GM21619 (cell line): ENCODE results near the gene AQP5.

Experiments used
- ATAC-seq: cut with Tn5 transposase; IDR thresholded peaks from one replicate; pipeline ENCODE4 v1.9.1; 2021; ENCODE audit not compliant: unreplicated experiment

Gene AQP5

DNA sequence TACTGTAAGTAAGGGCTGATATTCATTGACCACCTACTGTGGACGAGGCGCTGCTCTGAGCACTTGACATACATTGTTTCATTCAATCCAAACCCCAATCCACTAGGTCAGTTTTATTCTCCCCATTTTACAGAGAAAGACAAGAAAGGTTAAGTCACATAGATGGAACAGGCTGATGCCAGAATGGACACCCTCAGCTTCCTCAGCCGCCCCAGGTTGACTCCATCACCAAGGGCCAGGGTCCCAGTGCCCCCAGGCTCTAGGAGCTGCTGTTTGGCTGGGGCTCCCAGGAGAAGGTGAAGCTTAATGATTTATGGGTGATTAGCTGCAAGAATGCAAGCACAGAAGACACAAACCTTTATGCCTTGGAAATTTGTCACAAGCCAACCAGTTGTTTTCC, 11.8 kb upstream of the AQP5 start:
- no peak for ATAC-seq

DNA sequence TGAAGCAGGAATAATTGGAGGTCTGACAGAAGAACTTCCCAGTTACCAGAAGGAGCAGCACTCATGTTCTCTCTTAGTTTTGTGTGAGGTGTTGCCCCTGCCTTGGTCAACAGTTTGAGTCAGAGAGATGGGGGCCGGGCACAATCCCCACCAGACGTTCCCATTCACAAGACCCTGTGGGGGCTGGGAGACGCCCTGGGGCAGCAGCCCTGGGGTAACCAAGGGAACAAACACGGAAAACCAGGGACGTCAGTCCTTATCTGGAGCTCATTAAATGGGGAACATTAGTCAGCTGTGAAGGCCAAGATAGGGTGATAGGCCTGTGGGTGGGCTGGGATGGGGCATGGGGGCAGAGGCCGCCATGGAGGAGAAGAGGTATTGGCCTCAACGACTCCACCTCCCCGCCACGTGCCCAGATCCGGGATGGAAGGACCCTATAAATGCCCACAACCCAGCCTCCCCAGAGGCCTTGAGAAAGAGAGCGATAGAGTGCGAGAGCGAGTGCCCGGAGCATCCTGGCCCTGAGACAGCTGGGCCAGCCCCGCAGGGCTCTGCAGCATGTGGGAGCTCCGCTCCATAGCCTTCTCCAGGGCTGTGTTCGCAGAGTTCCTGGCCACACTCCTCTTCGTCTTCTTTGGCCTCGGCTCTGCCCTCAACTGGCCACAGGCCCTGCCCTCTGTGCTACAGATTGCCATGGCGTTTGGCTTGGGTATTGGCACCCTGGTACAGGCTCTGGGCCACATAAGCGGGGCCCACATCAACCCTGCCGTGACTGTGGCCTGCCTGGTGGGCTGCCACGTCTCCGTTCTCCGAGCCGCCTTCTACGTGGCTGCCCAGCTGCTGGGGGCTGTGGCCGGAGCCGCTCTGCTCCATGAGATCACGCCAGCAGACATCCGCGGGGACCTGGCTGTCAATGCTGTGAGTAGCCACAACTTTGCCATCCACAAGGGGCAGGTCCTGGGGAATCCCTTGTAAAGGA, 11.1 kb upstream of the AQP5 start, which contains the start of gene AQP2:
TSS of gene AQP2 (plus strand) at position 465 of the 979 bp plus-strand sequence. CDS start at position 559, 94 bp downstream.
- no peak for ATAC-seq

GRCh38 chr12:49951411-49952240, 10.0 kb upstream of the AQP5 start:
- ATAC-seq: no peak

- no peak for ATAC-seq
These were observed 9.1 kb upstream of the AQP5 start for GRCh38 chr12:49952391-49953055.

DNA sequence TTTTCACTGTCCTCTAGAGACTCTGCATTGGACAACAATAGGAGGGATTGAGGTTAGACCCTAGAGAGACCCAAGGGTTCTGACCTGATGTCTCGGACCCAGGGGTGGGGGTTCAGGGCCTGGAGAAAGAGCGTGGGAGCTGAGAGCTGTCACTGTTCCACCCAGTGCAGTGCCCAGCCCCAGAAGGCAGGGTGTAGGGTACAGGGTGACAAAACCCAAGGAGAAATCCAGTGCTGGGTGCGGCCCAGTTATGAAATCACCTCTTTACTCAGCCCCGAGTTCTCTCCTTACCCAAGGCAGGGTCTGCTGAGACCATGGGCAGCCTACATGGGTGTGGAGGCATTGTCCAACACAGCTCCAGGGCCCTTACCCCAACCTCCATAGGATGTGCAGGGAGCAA, 8.5 kb upstream of the AQP5 start:
- ATAC-seq: no peak

DNA sequence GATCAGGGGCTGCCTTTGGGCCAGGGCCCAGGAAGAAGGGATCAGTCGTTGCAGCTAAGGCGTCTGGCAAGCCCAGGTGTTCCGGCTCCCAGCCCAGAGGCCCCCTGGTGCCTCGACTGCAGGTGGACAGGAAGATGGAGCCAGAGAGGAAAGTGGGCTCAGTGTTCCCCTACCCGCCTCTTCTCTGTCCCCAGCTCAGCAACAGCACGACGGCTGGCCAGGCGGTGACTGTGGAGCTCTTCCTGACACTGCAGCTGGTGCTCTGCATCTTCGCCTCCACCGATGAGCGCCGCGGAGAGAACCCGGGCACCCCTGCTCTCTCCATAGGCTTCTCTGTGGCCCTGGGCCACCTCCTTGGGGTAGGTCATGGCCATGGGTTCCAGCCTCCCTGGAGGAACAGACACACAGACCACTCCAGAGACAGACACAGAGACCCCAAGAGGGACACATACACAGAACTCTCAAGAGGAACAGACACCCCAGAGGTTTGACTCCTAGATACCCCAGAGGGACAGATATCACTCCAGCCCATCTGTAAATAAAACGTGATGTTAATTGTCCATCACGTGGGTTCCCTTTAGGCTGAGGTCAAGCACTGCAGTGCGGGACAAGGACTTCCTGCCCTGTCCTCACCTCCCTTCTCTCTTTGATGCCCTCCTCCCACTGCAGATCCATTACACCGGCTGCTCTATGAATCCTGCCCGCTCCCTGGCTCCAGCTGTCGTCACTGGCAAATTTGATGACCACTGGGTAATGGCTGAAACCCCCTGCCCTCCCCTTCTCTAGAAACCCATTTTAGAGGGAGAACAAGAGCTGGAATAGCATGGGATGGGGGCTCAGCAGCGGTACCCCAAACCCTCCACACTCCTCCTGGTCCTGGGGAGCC, 7.5 kb upstream of the AQP5 start:
- no peak for ATAC-seq

- no peak for ATAC-seq
These were observed 6.5 kb upstream of the AQP5 start for GRCh38 chr12:49954863-49955830.

GRCh38 chr12:49955899-49956662, 5.6 kb upstream of the AQP5 start:
- no peak for ATAC-seq

DNA sequence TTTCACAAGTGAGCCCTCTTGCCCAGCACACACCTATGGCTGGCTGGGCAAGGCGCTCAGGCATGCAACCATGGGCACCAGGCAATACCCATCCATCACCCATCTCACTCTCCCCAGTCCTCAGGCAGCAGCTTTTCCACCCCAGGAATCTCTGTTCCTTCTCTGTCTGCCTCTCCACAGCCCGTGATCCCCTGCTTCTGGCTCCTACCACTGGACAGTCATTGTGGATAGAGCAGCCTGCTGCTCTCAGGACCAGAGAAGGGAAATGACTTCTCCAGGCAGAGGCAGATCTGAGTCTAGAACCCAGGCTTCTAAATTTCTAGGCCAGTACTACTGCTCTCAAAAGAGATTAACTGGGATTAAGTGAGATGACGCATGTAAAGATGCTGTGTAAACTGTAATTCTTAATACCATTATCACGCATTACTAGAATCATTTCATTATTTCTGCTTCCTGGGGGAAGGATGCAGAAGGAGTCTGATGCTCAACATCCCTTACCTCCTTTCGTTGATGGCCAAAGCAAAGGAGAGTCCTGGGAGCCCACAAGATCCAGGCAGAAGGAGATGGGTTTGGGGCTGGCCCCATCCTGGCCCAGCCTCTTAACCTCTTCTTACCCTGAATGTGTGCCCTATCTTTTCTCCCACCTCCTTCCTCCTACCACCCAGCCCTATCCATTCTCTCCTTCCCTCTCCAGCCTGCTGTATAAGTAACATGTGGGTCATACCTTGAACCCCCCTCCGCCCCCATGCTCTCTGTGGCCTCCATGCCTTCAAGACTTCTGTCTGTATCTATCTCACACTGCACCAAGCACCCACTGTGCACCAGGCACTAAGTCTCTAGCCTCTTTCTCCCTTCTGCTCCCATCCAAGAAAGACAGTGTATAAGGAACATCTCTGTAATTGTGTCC, 4.8 kb upstream of the AQP5 start:
- ATAC-seq: no peak

DNA sequence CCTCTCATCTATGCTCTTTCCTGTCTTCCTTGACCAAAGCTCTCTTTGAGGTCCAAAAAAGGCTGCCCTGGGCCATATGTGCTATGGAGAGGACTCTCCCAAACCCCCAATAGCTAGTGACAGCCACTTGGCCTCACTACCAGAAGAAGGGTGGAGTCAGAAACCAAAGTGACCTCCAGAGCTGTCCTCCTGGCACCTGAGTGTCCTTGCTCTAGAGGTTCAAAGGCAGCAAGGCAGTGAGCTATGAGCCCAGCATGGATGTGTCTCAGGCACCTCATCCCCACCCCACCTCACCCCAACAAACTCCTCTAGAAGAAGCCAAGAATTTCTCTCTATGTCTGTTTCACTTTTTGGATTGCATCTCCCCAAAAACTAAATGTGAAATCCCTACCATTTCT, 4.1 kb upstream of the AQP5 start:
- ATAC-seq: no peak

GRCh38 chr12:49959685-49960473, 1.8 kb upstream of the AQP5 start:
- ATAC-seq: no peak

DNA sequence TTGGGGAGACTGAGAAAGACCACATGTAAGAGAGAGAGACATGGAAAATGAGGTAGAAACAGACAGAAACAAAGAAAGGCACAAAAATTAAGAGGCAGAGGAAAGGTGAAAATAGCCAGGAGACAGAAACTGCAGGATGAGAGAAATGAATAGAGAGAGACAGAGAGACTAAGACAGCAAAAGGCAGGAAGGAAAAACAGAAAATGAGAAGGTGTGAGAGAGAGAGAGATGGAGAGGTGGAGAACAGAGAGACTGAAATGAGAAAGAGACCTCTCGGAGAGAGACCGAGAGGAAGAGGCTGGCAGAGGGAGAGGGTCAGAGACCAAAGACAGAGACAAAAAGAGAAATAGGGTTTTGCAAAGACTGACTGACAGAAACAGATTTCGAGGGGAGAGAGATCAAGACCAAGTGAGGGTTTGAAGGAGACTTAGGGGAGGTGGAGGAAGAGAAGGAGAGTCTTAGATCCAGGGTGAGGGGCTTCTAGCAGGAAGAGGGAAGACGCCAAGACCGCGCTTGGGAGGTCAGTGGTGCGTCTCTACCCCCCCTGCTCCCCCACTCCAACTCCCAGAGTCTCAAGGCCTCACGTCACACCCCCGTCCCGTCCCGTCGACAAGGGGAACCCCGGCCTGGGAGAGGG, 1.1 kb upstream of the AQP5 start:
- ATAC-seq: no peak

DNA sequence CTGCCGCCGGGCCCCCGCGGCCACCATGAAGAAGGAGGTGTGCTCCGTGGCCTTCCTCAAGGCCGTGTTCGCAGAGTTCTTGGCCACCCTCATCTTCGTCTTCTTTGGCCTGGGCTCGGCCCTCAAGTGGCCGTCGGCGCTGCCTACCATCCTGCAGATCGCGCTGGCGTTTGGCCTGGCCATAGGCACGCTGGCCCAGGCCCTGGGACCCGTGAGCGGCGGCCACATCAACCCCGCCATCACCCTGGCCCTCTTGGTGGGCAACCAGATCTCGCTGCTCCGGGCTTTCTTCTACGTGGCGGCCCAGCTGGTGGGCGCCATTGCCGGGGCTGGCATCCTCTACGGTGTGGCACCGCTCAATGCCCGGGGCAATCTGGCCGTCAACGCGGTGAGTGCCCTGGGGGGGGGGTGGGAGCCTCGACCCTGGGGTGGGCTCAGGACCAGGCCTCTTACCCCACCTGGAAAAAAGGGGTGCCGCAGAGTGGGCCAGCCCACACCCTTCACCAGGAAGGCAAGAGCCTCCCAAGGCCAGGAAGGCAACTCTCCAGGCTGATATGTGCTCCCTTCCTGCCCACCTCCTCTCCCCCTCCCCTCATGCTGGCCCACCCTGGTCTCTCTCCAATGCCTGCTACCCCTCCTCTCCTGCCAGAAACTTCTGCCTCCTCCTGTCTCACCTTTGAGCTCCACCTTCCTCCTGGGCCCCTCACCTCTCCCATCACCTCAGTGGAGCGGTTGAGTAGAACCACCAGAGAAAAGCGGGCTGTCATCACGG, 507 bp downstream of the AQP5 start:
- no peak for ATAC-seq

- ATAC-seq: no peak
These were observed 1.4 kb downstream of the AQP5 start for GRCh38 chr12:49962861-49963765.
